Activated T-helper 2 cell treated with anti-CD3 and anti-CD28 coated beads, Interferon-gamma antibody, Interleukin-2, Interleukin-4, amounts not matched to agents 10 μg/mL and 5 μg/mL and 100 μg/mL, durations not matched to agents 14 hours and 24 hours and 36 hours (primary cell): Measurements from ENCODE around the gene NPIPB5. TPM values are rescaled to one million over a fixed set of nuclear protein-coding genes. Genes with fewer than 3 reads are reported as not detected.
"Not testable (repeated sequence)": the region's sequence is repeated elsewhere in the genome, so short reads cannot be mapped to it uniquely, and the experiment has no call there.

ENCODE experiments used
- DNase-seq: peaks from one replicate; pipeline ENCODE4 v3.0.0; 2021; ENCODE audit warnings: low spot score
- H3K27ac Mint-ChIP-seq: one replicate; pipeline ENCODE4 v1.8.0; 2021; ENCODE audit warnings: mixed read lengths
- H3K27me3 Mint-ChIP-seq: one replicate; pipeline ENCODE4 v1.8.0; 2021; ENCODE audit warnings: low read depth, mixed read lengths
- H3K36me3 Mint-ChIP-seq: one replicate; pipeline ENCODE4 v1.8.0; 2021; ENCODE audit warnings: low read depth, mixed read lengths
- H3K4me1 Mint-ChIP-seq: one replicate; pipeline ENCODE4 v1.8.0; 2021; ENCODE audit warnings: low read depth, mixed read lengths
- H3K4me3 Mint-ChIP-seq: one replicate; pipeline ENCODE4 v1.8.0; 2021; ENCODE audit warnings: low read depth, mild to moderate bottlenecking, moderate library complexity, mixed read lengths
- H3K9me3 Mint-ChIP-seq: one replicate; pipeline ENCODE4 v1.8.0; 2021; ENCODE audit warnings: mixed read lengths
- intact Hi-C: fragments of 100-400 bp; cut with micrococcal nuclease; formaldehyde crosslinking; loops from one replicate; pipeline ENCODE4 v1.15.1; 2023
- total RNA-seq: library from RNA; stranded (reverse); gene quantifications from 2 replicates; pipeline ENCODE4 v1.2.3, GENCODE V29; 2022

NPIPB5 gene
- total RNA-seq, result 326 and 336 TPM in 2 replicates

DNA sequence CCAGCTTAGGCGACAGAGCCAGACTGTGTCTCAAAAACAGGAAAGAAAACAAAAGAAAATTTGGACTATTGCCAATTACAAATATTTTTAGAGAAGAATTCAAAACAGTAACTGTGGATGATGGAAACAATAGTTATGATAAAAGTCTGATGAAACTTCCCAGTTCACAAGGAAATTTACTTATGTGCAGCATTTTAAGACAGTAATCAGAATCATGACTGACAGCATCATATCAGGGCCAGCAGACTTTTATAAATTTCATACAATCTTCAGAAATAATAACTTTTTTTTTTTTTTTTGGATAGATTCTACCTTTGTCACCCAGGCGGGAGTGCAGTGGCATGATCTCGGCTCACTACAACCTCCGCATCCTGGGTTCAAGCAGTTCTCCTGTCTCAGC, at the start of gene NPIPB5:
Gene NPIPB5, plus strand, starts transcription at position 301 of the 400 bp plus-strand sequence. CDS start 2,911 bp downstream, outside the sequence.
- DNase-seq, H3K27me3 Mint-ChIP-seq, H3K36me3 Mint-ChIP-seq, H3K27ac Mint-ChIP-seq, H3K4me3 Mint-ChIP-seq, intact Hi-C loops, H3K4me1 Mint-ChIP-seq, H3K9me3 Mint-ChIP-seq: not testable (repeated sequence)

DNA sequence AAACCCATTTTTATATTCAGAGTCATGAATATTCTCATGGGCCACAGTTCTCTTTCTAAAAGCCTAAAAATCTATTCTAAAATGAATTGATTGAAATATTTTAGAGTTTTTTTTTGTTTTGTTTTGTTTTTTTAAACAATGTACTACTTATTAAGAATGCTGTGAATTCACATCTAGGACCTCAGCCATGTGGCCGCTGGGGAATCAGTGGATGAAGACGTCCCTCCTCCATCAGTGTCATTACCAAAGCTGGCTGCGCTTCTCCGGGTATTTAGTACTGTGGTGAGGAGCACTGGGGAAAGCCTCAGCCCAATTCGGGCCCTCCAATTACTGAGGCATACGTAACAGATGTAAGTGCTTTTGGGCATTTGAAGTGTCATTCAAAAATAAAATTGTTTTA, 41.8 kb upstream of the NPIPB5 start:
- intact Hi-C loops, DNase-seq, H3K27ac Mint-ChIP-seq, H3K4me3 Mint-ChIP-seq, H3K36me3 Mint-ChIP-seq, H3K4me1 Mint-ChIP-seq, H3K27me3 Mint-ChIP-seq, H3K9me3 Mint-ChIP-seq: not testable (repeated sequence)

DNA sequence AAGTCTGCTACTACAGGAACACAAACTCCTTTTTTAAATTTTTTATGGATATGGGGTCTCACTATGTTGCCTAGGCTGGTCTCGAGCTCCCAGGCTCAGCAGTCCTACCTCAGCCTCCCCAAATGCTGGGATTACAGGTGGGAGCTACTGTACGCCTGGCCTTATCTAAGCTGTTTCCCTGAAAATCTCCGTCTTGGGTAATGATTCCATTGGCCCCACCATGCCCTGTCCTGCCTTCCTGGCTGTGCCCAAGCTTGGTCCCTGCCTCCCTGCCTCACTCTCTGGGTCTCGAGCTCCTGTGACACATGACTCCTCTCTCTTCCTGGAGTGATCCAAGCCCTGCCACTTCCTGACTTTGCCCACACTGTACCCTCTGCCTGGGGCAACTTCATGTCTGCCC, 27.3 kb downstream of the NPIPB5 start:
- not testable (repeated sequence) for H3K9me3 Mint-ChIP-seq

DNA sequence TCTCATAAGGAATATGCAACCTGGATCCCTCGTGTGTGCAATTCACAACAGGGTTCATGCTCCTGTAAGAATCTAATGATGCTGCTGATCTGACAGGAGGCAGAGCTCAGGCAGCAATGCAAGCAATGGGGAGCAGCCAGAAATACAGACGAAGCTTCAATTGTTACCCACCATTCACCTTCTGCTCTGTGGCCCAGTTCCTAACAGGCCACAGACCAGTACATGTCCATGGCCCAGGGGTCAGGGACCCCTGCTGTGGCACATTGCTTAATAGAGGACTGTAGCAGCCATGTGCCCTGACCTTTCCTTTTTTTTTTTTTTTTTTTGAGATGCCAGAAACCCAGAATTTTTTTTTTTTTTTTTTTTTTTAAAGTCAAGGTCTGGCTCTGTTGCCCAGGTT, 34.1 kb downstream of the NPIPB5 start:
- H3K36me3 Mint-ChIP-seq, H3K9me3 Mint-ChIP-seq, H3K4me3 Mint-ChIP-seq, H3K27me3 Mint-ChIP-seq, H3K27ac Mint-ChIP-seq, intact Hi-C loops, H3K4me1 Mint-ChIP-seq, DNase-seq: not testable (repeated sequence)

More for the DNA sequence above, 27.3 kb downstream of the NPIPB5 start:
- H3K36me3 Mint-ChIP-seq, H3K4me1 Mint-ChIP-seq, H3K4me3 Mint-ChIP-seq, intact Hi-C loops, H3K27ac Mint-ChIP-seq, DNase-seq, H3K27me3 Mint-ChIP-seq: not testable (repeated sequence)

DNA sequence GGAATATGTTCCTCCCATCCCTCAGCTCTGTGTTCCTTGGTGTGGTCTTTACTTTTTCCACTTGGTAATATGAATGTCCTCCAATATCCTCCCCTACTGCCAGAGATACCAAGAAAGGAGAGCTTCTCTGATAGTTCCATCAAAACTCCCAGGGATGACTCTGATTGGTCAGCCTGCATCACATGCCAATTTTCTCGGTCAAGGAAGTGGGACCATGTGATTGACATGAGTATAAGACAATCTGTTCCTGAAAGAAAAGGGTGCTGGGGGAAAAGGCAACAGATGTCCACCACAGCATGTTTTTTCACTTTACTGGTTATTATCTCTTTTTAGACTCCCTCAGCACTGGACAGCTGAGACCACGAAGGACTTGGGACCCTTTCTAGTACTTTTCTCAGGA, 35.9 kb downstream of the NPIPB5 start:
- H3K36me3 Mint-ChIP-seq, DNase-seq, H3K27me3 Mint-ChIP-seq, intact Hi-C loops, H3K9me3 Mint-ChIP-seq, H3K4me1 Mint-ChIP-seq, H3K4me3 Mint-ChIP-seq, H3K27ac Mint-ChIP-seq: not testable (repeated sequence)

DNA sequence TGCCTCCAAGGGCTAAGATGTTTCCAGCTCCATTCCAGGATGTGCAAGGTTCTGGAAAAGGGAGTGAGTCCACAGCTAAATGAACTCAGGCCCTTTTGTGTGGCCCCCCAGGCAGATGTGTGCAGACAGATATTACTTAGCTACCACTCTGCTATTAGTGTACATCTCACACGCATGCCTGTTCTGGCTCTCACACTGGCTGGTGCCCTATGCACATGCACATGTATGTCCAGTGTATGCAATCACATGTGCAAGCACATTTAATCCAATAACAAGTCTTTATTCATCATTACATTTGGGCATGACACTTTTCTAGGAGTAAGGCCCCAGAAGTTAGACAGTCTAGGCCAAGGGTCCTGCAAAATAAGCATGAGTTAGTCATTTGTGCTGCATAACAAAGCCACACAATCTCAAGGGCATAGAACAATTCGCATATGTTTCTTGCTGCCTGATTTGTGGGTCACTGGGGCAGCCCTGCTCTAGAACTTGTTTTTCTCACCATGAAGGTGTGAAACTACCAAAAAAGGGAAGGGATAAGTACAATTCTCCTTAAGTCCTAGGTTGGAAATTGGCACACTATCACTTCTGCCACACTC, 36.6 kb downstream of the NPIPB5 start:
- H3K9me3 Mint-ChIP-seq, H3K4me1 Mint-ChIP-seq, H3K27ac Mint-ChIP-seq, intact Hi-C loops, H3K4me3 Mint-ChIP-seq, DNase-seq, H3K36me3 Mint-ChIP-seq, H3K27me3 Mint-ChIP-seq: not testable (repeated sequence)

DNA sequence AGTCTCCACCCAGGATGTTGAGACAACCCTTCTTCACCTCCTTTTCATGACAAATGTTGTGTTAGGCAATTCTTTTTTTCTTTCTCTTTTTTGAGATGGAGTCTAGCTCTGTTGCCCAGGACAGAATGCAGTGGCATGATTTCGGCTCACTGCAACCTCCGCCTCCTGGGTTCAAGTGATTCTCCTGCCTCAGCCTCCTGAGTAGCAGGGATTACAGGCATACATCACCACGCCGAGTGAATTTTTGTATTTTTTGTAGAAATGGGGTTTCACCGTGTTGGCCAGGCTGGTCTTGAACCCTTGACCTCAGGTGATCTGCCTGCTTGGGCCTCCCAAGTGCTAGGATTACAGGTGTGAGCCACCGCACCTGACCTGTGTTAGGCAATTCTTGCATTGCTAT, 39.2 kb downstream of the NPIPB5 start:
- intact Hi-C loops, H3K9me3 Mint-ChIP-seq, H3K27ac Mint-ChIP-seq, H3K36me3 Mint-ChIP-seq, H3K27me3 Mint-ChIP-seq, H3K4me1 Mint-ChIP-seq, DNase-seq, H3K4me3 Mint-ChIP-seq: not testable (repeated sequence)

DNA sequence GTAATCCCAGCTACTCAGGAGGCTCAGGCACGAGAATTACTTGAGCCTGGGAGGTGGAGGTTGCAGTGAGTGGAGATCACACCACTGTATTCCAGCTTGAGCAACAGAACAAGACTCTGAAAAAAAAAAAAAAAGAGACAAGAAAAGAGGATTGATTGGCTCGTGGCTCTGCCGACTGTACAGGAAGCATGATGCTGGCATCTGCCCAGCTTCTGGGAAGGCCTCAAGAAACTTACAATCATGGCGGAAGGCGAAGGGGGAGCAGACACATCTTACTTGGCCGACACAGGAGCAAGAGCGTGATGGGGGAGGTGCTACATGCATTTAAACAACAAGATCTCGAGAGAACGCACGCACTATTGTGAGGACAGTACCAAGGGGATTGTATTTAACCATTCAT, 40.5 kb downstream of the NPIPB5 start:
- H3K27ac Mint-ChIP-seq, H3K9me3 Mint-ChIP-seq, H3K27me3 Mint-ChIP-seq, DNase-seq, H3K4me3 Mint-ChIP-seq, intact Hi-C loops, H3K36me3 Mint-ChIP-seq, H3K4me1 Mint-ChIP-seq: not testable (repeated sequence)

DNA sequence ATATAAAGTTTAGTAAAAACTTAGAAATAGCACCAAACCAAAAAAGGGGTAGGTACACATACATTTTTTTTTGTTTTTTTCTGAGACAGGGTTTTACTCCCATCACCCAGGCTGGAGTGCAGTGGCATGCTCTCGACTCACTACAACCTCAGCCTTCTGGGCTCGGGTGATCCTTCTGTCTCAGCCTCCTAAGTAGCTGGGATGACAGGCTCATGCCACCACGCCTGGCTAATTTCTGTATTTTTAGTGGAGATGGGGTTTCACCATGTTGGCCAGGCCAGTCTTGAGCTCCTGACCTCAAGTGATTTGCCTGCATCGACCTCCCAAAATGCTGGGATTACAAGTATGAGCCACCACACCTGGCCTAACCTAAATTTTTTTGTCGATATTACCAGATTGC, 41.0 kb downstream of the NPIPB5 start:
- H3K4me3 Mint-ChIP-seq, H3K36me3 Mint-ChIP-seq, H3K27me3 Mint-ChIP-seq, H3K9me3 Mint-ChIP-seq, H3K27ac Mint-ChIP-seq, DNase-seq, intact Hi-C loops, H3K4me1 Mint-ChIP-seq: not testable (repeated sequence)

DNA sequence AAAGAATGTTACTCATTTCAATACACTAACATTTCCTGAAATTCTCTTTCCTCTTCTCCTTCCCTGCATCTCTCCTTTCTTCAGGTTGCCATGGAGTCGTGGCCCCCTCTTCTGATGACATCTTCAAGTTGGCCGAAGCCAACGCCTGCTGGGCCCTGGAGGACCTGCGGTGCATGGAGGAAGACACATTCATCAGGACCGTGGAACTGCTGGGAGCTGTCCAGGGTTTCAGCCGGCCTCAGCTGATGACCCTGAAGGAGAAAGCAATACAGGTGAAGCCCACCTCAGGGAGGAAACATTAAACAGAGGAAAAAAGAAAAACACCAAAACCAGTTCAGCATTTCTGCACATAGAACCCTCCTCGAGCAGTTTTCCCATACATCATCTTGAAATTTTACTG, 46.1 kb downstream of the NPIPB5 start:
- H3K4me1 Mint-ChIP-seq, H3K27me3 Mint-ChIP-seq: not testable (repeated sequence)

More for the DNA sequence above, 46.1 kb downstream of the NPIPB5 start:
- H3K27ac Mint-ChIP-seq, H3K36me3 Mint-ChIP-seq, H3K9me3 Mint-ChIP-seq, intact Hi-C loops, H3K4me3 Mint-ChIP-seq, DNase-seq: not testable (repeated sequence)

Other genes starting within 250 kb of the NPIPB5 start
- gene POLR3E, start 213.5 kb upstream of the NPIPB5 start, total RNA-seq, result 100 and 106 TPM in 2 replicates
- gene CDR2, start 136.3 kb upstream of the NPIPB5 start, total RNA-seq, result 42.9 and 46.8 TPM in 2 replicates